Measurements from ENCODE around the gene ADD2. TPM values are rescaled to one million over a fixed set of nuclear protein-coding genes. Genes with fewer than 3 reads are reported as not detected.

Gene ADD2
- total RNA-seq, 1 donor from 2014 or later = 1.4 TPM

DNA sequence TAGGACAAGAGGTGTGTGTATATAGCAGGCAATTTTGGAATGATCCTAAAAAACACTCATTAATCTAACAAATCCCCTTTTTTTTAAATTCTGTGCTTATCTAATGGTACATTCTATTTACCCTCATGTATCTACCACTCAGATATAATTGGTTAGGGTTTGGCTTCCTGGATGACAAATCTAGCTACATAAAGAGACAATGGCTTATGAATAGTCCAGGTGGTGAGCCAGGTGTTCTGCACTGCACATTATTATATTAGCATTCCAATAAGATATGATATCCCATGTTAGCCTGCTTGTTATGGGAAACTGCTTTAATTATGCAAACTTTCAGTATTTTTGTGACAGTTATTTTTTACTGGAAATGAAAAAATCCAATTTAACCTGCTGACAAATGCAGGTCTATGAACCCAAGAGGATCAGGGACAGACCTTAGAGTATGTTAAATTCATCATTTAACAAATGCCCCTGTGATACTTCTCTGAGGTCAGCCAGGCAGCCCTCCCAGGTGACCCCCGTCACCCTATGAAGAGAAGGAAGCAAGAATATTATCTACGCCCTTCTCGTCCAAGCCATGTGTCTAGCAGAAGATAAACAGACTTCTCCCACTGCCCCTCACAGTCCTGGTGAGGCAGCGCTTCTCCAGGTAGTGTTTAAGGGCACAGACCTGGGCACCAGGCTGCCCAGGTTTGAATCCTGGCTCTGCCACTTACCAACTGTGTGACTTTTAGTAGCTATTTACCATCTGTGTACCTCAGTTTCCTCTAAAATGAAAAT lies 83.0 kb downstream of the ADD2 start:
- H3K27me3 ChIP-seq = no peaks in the 10 kb centered on the region
- H3K36me3 ChIP-seq = no peaks in the 10 kb centered on the region
- no peaks in the 10 kb centered on the region for H3K4me1 ChIP-seq
- intact Hi-C loops (cut with DNase I) = no loop called here
- no peak overlapping the region for H3K27ac ChIP-seq
- TF ChIP-seq CTCF (IDR thresholded peaks at IDR 0.05) = no peak
- peak; percentile 3 for DNase-seq
- no peaks in the 10 kb centered on the region for H3K9me3 ChIP-seq
- ATAC-seq = no peak
- H3K4me3 ChIP-seq = no peak overlapping the region

GRCh38 chr2:70683455-70683854 lies 84.5 kb downstream of the ADD2 start:
- Histone ChIP-seq H3K4me1 (peaks cover 8% of the 10 kb centered on the region), H3K36me3 (no peaks in the 10 kb centered on the region), H3K4me3 (no peak overlapping the region), H3K27me3 (no peaks in the 10 kb centered on the region), H3K9me3 (no peaks in the 10 kb centered on the region), H3K27ac (no peak overlapping the region)
- TF ChIP-seq CTCF (IDR thresholded peaks at IDR 0.05) = no peak
- no peak for ATAC-seq
- peak; percentile 39 for DNase-seq
- intact Hi-C loops (cut with DNase I) = no loop called here

DNA sequence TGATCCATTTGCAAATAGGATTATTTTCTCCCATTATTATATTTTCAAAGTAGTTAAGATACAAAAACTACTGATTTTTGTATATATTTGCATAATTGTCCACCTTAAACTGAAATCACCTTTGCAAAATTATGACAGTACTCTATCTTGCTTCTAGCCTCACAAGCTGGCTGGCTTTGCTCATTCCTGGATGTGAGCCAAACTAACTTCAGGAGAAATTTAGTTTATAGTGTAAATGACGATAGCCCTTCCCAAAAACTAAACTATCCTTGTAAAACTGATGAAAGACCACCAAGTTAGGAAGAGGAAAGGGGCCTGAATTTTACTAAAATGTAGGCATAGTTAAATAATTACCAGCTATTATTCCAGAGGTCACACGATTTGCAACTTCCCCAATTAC lies 87.3 kb downstream of the ADD2 start:
- intact Hi-C loops (cut with DNase I) = no loop called here
- TF ChIP-seq CTCF (IDR thresholded peaks at IDR 0.05) = no peak
- Histone ChIP-seq H3K36me3 (no peaks in the 10 kb centered on the region), H3K27ac (no peak overlapping the region), H3K4me3 (no peak overlapping the region), H3K27me3 (no peaks in the 10 kb centered on the region), H3K9me3 (no peaks in the 10 kb centered on the region), H3K4me1 (peaks cover 8% of the 10 kb centered on the region)
- DNase-seq = no peak
- ATAC-seq = no peak

DNA sequence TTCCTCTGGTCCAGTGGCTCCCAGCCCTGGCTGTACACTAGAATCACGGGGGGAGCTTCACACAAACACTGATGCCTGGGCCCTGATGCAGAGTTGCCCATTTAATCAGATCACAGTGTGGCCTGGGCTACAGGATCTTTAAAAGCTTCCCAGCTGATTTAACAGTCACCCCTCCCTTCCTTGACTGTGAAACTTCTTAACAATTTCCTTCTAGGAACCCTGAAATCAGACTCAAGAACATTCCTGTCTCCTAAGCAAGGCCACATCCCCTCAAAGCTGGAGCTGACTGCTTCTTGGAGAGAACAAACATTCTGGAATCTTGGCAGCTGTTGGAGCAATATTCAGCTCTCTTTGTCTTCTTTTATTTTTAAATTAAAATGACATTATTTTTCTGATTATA lies 88.7 kb downstream of the ADD2 start:
- no peak for TF ChIP-seq CTCF (IDR thresholded peaks at IDR 0.05)
- peak; percentile 47 for ATAC-seq
- peaks cover 8% of the 10 kb centered on the region for H3K4me1 ChIP-seq
- no peak overlapping the region for H3K4me3 ChIP-seq
- DNase-seq = no peak
- no peaks in the 10 kb centered on the region for H3K36me3 ChIP-seq
- no peaks in the 10 kb centered on the region for H3K9me3 ChIP-seq
- H3K27ac ChIP-seq = no peak overlapping the region
- intact Hi-C loops (cut with DNase I) = no loop called here
- no peaks in the 10 kb centered on the region for H3K27me3 ChIP-seq

GRCh38 chr2:70678576-70679143 lies 89.3 kb downstream of the ADD2 start:
- Histone ChIP-seq H3K4me3 (no peak overlapping the region), H3K27me3 (no peaks in the 10 kb centered on the region), H3K4me1 (peaks cover 8% of the 10 kb centered on the region), H3K9me3 (no peaks in the 10 kb centered on the region), H3K36me3 (no peaks in the 10 kb centered on the region), H3K27ac (no peak overlapping the region)
- TF ChIP-seq CTCF (IDR thresholded peaks at IDR 0.05) = no peak
- intact Hi-C loops (cut with DNase I) = no loop called here
- peak; percentile 67 for DNase-seq
- peak; percentile 69 for ATAC-seq
